HG03565 (cell line): ENCODE data around the gene SLC25A44.
"Not testable (repeated sequence)": the region's sequence is repeated elsewhere in the genome, so short reads cannot be mapped to it uniquely, and the experiment has no call there.

Experiments
- ATAC-seq: cut with Tn5 transposase; IDR thresholded peaks from one replicate; pipeline ENCODE4 v1.9.1; 2021; ENCODE audit warnings: mild to moderate bottlenecking, moderate library complexity; ENCODE audit not compliant: unreplicated experiment

SLC25A44 gene

GRCh38 chr1:156163712-156164111 is 30.2 kb upstream of the SLC25A44 start:
- ATAC-seq, result no peak

- no peak for ATAC-seq
These were observed 29.6 kb upstream of the SLC25A44 start for GRCh38 chr1:156164125-156164831.

- no peak for ATAC-seq
These were observed 28.8 kb upstream of the SLC25A44 start for GRCh38 chr1:156165083-156165482.

- no peak for ATAC-seq
These were observed 26.4 kb upstream of the SLC25A44 start for GRCh38 chr1:156167536-156167935.

- ATAC-seq, result no peak
These were observed 21.0 kb upstream of the SLC25A44 start for GRCh38 chr1:156172696-156173470.

- ATAC-seq, result no peak
These were observed 17.2 kb upstream of the SLC25A44 start for GRCh38 chr1:156176610-156177210.

- no peak for ATAC-seq
These were observed 15.8 kb upstream of the SLC25A44 start for GRCh38 chr1:156177919-156178654.

GRCh38 chr1:156180471-156180870 is 13.4 kb upstream of the SLC25A44 start:
- no peak for ATAC-seq

- not testable (repeated sequence) for ATAC-seq
These were observed 12.4 kb upstream of the SLC25A44 start for GRCh38 chr1:156181391-156181924.

GRCh38 chr1:156182010-156182779 is 11.7 kb upstream of the SLC25A44 start:
- ATAC-seq, result not testable (repeated sequence)

- ATAC-seq, result not testable (repeated sequence)
These were observed 7.3 kb upstream of the SLC25A44 start for GRCh38 chr1:156186347-156187177.

GRCh38 chr1:156190265-156190664 is 3.6 kb upstream of the SLC25A44 start:
- ATAC-seq, result not testable (repeated sequence)

- no peak for ATAC-seq
These were observed 2.5 kb upstream of the SLC25A44 start for GRCh38 chr1:156191292-156191964.

- ATAC-seq, result no peak
These were observed 756 bp upstream of the SLC25A44 start for GRCh38 chr1:156193208-156193487.

- no peak for ATAC-seq
These were observed 372 bp downstream of the SLC25A44 start for GRCh38 chr1:156194300-156194652.

- ATAC-seq, result no peak
These were observed 1.9 kb downstream of the SLC25A44 start for GRCh38 chr1:156195853-156196252.

GRCh38 chr1:156196445-156196844 is 2.5 kb downstream of the SLC25A44 start:
- ATAC-seq, result no peak

- no peak for ATAC-seq
These were observed 5.0 kb downstream of the SLC25A44 start for GRCh38 chr1:156198831-156199349.

- ATAC-seq, result no peak
These were observed 6.1 kb downstream of the SLC25A44 start for GRCh38 chr1:156200044-156200443.
